ENCODE data around the gene MICU1. TPM values are rescaled to one million over a fixed set of nuclear protein-coding genes. Genes with fewer than 3 reads are reported as not detected.

The MICU1 gene
- polyA plus RNA-seq, 1 of the 3 experiments (the other 2 are of a cell fraction) = 24.6 TPM

- no peaks in the 10 kb centered on the region for H3K4me1 ChIP-seq (ENCODE audit: control insufficient read depth in 1 of 2, insufficient read depth in 2 of 2, low read depth in 1 of 2, low read length in 1 of 2)
- 97% methylated on average over 2 of the region's 2 CpGs for WGBS (ENCODE audit: low lambda C conversion rate)
- DNase-seq = no peak
- H4K20me1 ChIP-seq (ENCODE audit: insufficient read depth) = no peaks in the 10 kb centered on the region
- peaks cover 2% of the 10 kb centered on the region for H3F3A ChIP-seq (replicated peaks; ENCODE audit: insufficient read depth)
- H3K9ac ChIP-seq = no peak overlapping the region
- no peak overlapping the region for H2AFZ ChIP-seq (ENCODE audit: low read depth)
- no peaks in the 10 kb centered on the region for H3K9me3 ChIP-seq
- no peak overlapping the region for H3K4me2 ChIP-seq
- no peak overlapping the region for H3K27ac ChIP-seq (ENCODE audit: low read depth in 2 of 2, low read length in 1 of 2)
- no peaks in the 10 kb centered on the region for H3K36me3 ChIP-seq (replicated peaks in 1 of 2; ENCODE audit: control insufficient read depth in 1 of 2, insufficient read depth in 2 of 2, low read length in 1 of 2)
- peaks cover 27% of the 10 kb centered on the region for H3K79me2 ChIP-seq (ENCODE audit: insufficient read depth)
- no peaks in the 10 kb centered on the region for H3K9me2 ChIP-seq
- POLR2A ChIA-PET = no interaction called here
- TF ChIP-seq SMC3 (IDR thresholded peaks at IDR 0.05; ENCODE audit: low read depth, low read length) (no peak), RAD21 (IDR thresholded peaks at IDR 0.05; ENCODE audit: low read length) (no peak), MEF2A (IDR thresholded peaks at IDR 0.05; ENCODE audit: borderline replicate concordance, low read depth) (no peak), FOXJ3 (CRISPR knock-in tag; IDR thresholded peaks at IDR 0.05) (no peak), YY1 (IDR thresholded peaks at IDR 0.05; ENCODE audit: low read depth) (no peak)
- H3K4me3 ChIP-seq (ENCODE audit: low read depth in 2 of 2, low read length in 1 of 2) = no peak overlapping the region
- no peaks in the 10 kb centered on the region for H3K27me3 ChIP-seq (ENCODE audit: insufficient read depth)
- CTCF ChIA-PET = no interaction called here
Measured at GRCh38 chr10:72573079-72573478, 52.8 kb downstream of the MICU1 start.

GRCh38 chr10:72567889-72568640 lies 57.8 kb downstream of the MICU1 start:
- H3K9ac ChIP-seq = no peak overlapping the region
- no peak overlapping the region; a peak in 1 of 4 replicates for H3K4me3 ChIP-seq (ENCODE audit: low read depth in 2 of 2, low read length in 1 of 2)
- peaks cover 15% of the 10 kb centered on the region; the same call in 1 of the 2 replicates for H3K79me2 ChIP-seq (ENCODE audit: insufficient read depth)
- DNase-seq = peak; percentile 33
- H3F3A ChIP-seq (replicated peaks; ENCODE audit: insufficient read depth) = peaks cover 10% of the 10 kb centered on the region
- TF ChIP-seq RAD21 (IDR thresholded peaks at IDR 0.05; ENCODE audit: low read length) (peak; percentile 47), PBX3 (IDR thresholded peaks at IDR 0.05) (peak; percentile 5; the same call in 1 of the 2 replicates), ELF1 (IDR thresholded peaks at IDR 0.05) (no peak), CTCF (IDR thresholded peaks at IDR 0.05) (peak; percentile 65), MEF2A (IDR thresholded peaks at IDR 0.05; ENCODE audit: borderline replicate concordance, low read depth) (no peak), CHD2 (IDR thresholded peaks at IDR 0.05; ENCODE audit: low read length, partially characterized antibody) (no peak), SMC3 (IDR thresholded peaks at IDR 0.05; ENCODE audit: low read depth, low read length) (no peak; the same call in 1 of the 2 replicates), RXRA (IDR thresholded peaks at IDR 0.05; ENCODE audit: borderline replicate concordance, low read depth) (no peak), JUND (IDR thresholded peaks at IDR 0.05) (no peak), ZBTB33 (IDR thresholded peaks at IDR 0.05; ENCODE audit: borderline replicate concordance, low read depth) (no peak), NRF1 (IDR thresholded peaks at IDR 0.05; ENCODE audit: low read depth, low read length) (no peak), FOXJ3 (CRISPR knock-in tag; IDR thresholded peaks at IDR 0.05) (no peak), TCF12 (IDR thresholded peaks at IDR 0.05) (peak; percentile 43; the same call in 1 of the 2 replicates), NFIC (IDR thresholded peaks at IDR 0.05; ENCODE audit: borderline replicate concordance) (no peak)
- H3K36me3 ChIP-seq (replicated peaks in 1 of 2; ENCODE audit: control insufficient read depth in 1 of 2, insufficient read depth in 2 of 2, low read length in 1 of 2) = no peaks in the 10 kb centered on the region
- H3K9me3 ChIP-seq = no peaks in the 10 kb centered on the region
- no peaks in the 10 kb centered on the region for H3K9me2 ChIP-seq
- H4K20me1 ChIP-seq (ENCODE audit: insufficient read depth) = no peaks in the 10 kb centered on the region
- no peaks in the 10 kb centered on the region for H3K27me3 ChIP-seq (ENCODE audit: insufficient read depth)
- ChIA-PET POLR2A (interaction anchor here (0.5 kb wide), 1 partner anchor 92 kb away, joined by 3 read pairs; no protein-coding TSS in a partner anchor), CTCF (interaction anchor here (0.8 to 1.3 kb wide), 2 partner anchors 10 to 266 kb away, joined by 3 to 4 read pairs; no protein-coding TSS in a partner anchor)
- peak overlapping the region; percentile 48; the same call in 1 of the 2 replicates for H2AFZ ChIP-seq (ENCODE audit: low read depth)
- 49% methylated on average over 4 of the region's 4 CpGs for WGBS (ENCODE audit: low lambda C conversion rate)
- peak overlapping the region; percentile 45; the same call in 1 of the 2 replicates for H3K4me2 ChIP-seq
- peak overlapping the region in 1 of 2 experiments; percentile 61; a peak in 2 of 4 replicates for H3K27ac ChIP-seq (ENCODE audit: low read depth in 2 of 2, low read length in 1 of 2)
- no peaks in the 10 kb centered on the region for H3K4me1 ChIP-seq (ENCODE audit: control insufficient read depth in 1 of 2, insufficient read depth in 2 of 2, low read depth in 1 of 2, low read length in 1 of 2)
